DND-41 (cell line): Measurements from ENCODE around the gene QRICH1.

Experiments used
- ATAC-seq: fragments of 200-7000 bp; cut with Tn5 transposase; 3 replicates; pipeline ENCODE4 v1.9.1; 2021; ENCODE audit warnings: low read depth; ENCODE audit not compliant: insufficient read depth
- DNase-seq: peaks from one replicate; pipeline ENCODE4 v3.0.0-alpha.2; 2020
- H2AFZ ChIP-seq: 2 replicates; pipeline ENCODE4 v1.6.0; 2012; ENCODE audit warnings: low read depth, low read length
- H3K27ac ChIP-seq: 2 replicates; pipeline ENCODE4 v1.5.1; 2012; ENCODE audit warnings: low read length, inconsistent platforms
- H3K27me3 ChIP-seq: fragments of 200-600 bp; sonication (generic); 2 replicates; pipeline ENCODE4 v1.6.0; 2012; ENCODE audit warnings: low read length, mild to moderate bottlenecking, inconsistent platforms; ENCODE audit not compliant: insufficient read depth, poor library complexity
- H3K36me3 ChIP-seq: 2 replicates; pipeline ENCODE4 v1.5.1; 2012; ENCODE audit warnings: low read length, inconsistent platforms; ENCODE audit not compliant: insufficient read depth
- H3K4me1 ChIP-seq: 2 replicates; pipeline ENCODE4 v1.5.1; 2012; ENCODE audit warnings: mild to moderate bottlenecking, low read length; ENCODE audit not compliant: insufficient read depth
- H3K4me2 ChIP-seq: 2 replicates; pipeline ENCODE4 v1.6.0; 2012; ENCODE audit warnings: mild to moderate bottlenecking, moderate library complexity, low read length, inconsistent platforms; ENCODE audit not compliant: insufficient read depth
- H3K4me3 ChIP-seq, 2 experiments: fragments of 200-600 bp in 1 of 2; shearing (Covaris generic) in 1 of 2; 2 replicates each; pipeline ENCODE4 v1.5.1; 2012 to 2016; ENCODE audit warnings: inconsistent platforms in 2 of 2, low read length in 2 of 2, mild to moderate bottlenecking in 2 of 2, low read depth in 1 of 2, moderate library complexity in 1 of 2
- H3K79me2 ChIP-seq: 2 replicates; pipeline ENCODE4 v1.6.0; 2012; ENCODE audit warnings: low read length, inconsistent platforms; ENCODE audit not compliant: insufficient read depth
- H3K9ac ChIP-seq: 2 replicates; pipeline ENCODE4 v1.6.0; 2012; ENCODE audit warnings: low read depth, mild to moderate bottlenecking, inconsistent platforms, low read length, moderate library complexity
- H3K9me3 ChIP-seq: 2 replicates; pipeline ENCODE4 v1.5.1; 2012; ENCODE audit warnings: low read length, moderate library complexity, mild to moderate bottlenecking, inconsistent platforms; ENCODE audit not compliant: insufficient read depth, severe bottlenecking
- H4K20me1 ChIP-seq: 2 replicates; pipeline ENCODE4 v1.6.0; 2012; ENCODE audit warnings: low read length; ENCODE audit not compliant: insufficient read depth
- EZH2 ChIP-seq: IDR thresholded peaks from 3 replicates; pipeline ENCODE4 v1.6.1; 2012; ENCODE audit warnings: borderline replicate concordance, low read depth, mild to moderate bottlenecking, moderate library complexity, low read length, inconsistent platforms; ENCODE audit not compliant: severe bottlenecking
- TF ChIP-seq, protein P1 (sequence below): IDR thresholded peaks from 2 replicates; pipeline ENCODE4 v1.5.1; 2012; ENCODE audit warnings: borderline replicate concordance, low read length, moderate library complexity, mild to moderate bottlenecking; ENCODE audit not compliant: poor library complexity, severe bottlenecking; ENCODE audit errors: extremely low read depth

Gene QRICH1

GRCh38 chr3:49100046-49100615, 6.3 kb upstream of the QRICH1 start:
- Histone ChIP-seq H2AFZ (no peak overlapping the region), H3K9me3 (no peaks in the 10 kb centered on the region), H3K4me1 (peaks cover 27% of the 10 kb centered on the region), H3K79me2 (peaks cover 29% of the 10 kb centered on the region), H3K4me2 (no peak overlapping the region), H3K4me3 (no peak overlapping the region), H3K9ac (no peak overlapping the region), H3K36me3 (peaks cover 72% of the 10 kb centered on the region), H3K27me3 (no peaks in the 10 kb centered on the region), H4K20me1 (no peaks in the 10 kb centered on the region), H3K27ac (no peak overlapping the region)
- DNase-seq (no peak), ATAC-seq (no peak)
- TF ChIP-seq, protein P1, sequence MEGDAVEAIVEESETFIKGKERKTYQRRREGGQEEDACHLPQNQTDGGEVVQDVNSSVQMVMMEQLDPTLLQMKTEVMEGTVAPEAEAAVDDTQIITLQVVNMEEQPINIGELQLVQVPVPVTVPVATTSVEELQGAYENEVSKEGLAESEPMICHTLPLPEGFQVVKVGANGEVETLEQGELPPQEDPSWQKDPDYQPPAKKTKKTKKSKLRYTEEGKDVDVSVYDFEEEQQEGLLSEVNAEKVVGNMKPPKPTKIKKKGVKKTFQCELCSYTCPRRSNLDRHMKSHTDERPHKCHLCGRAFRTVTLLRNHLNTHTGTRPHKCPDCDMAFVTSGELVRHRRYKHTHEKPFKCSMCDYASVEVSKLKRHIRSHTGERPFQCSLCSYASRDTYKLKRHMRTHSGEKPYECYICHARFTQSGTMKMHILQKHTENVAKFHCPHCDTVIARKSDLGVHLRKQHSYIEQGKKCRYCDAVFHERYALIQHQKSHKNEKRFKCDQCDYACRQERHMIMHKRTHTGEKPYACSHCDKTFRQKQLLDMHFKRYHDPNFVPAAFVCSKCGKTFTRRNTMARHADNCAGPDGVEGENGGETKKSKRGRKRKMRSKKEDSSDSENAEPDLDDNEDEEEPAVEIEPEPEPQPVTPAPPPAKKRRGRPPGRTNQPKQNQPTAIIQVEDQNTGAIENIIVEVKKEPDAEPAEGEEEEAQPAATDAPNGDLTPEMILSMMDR, result no peak
- TF ChIP-seq EZH2, result no peak

DNA sequence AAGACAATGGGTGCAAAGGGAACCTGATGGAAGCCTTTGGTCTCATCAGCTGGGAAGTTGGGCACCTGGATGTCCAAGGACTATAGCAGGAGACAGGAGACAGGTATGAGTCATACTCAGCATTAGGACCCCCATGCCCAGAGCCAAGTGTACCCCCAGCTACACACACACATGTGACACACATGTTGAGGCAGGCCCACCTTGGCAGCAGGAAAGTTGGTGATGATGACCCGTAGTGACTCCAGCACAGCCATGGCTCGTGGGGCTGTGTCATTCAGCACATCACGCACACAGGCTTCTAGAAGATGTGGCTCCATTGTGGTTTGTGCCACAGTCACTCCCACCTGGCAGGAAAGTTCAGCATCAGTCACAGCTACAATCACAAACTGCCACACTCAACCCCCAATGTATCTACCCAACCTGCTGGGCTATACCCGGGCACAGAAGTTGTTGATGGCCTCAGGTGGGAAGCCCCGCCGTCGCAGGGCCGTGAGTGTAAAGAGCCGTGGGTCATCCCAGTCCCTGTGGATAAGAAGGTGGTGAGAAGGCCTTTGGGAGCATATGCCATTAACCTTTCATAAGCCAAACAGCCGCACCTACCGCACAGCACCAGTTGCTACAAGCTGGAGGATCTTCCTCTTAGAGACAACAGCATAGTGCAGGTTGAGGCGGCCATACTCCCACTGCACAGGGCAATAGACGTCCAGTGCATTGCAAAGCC, 5.2 kb upstream of the QRICH1 start:
- H3K9me3 ChIP-seq, result no peaks in the 10 kb centered on the region
- no peak overlapping the region for H3K27ac ChIP-seq
- DNase-seq (no peak), ATAC-seq (no peak)
- H4K20me1 ChIP-seq, result no peaks in the 10 kb centered on the region
- H2AFZ ChIP-seq, result no peak overlapping the region
- no peak for TF ChIP-seq EZH2
- TF ChIP-seq, protein P1, result no peak
- H3K27me3 ChIP-seq, result no peaks in the 10 kb centered on the region
- peaks cover 31% of the 10 kb centered on the region for H3K4me1 ChIP-seq
- H3K4me2 ChIP-seq, result no peak overlapping the region
- no peak overlapping the region for H3K4me3 ChIP-seq
- H3K36me3 ChIP-seq, result peaks cover 72% of the 10 kb centered on the region
- peaks cover 21% of the 10 kb centered on the region for H3K79me2 ChIP-seq
- H3K9ac ChIP-seq, result no peak overlapping the region

GRCh38 chr3:49098429-49098828, 4.6 kb upstream of the QRICH1 start:
- no peak overlapping the region for H3K27ac ChIP-seq
- TF ChIP-seq, protein P1, result no peak
- no peak for TF ChIP-seq EZH2
- H3K36me3 ChIP-seq, result peaks cover 69% of the 10 kb centered on the region
- no peaks in the 10 kb centered on the region for H3K9me3 ChIP-seq
- no peaks in the 10 kb centered on the region for H4K20me1 ChIP-seq
- H3K4me3 ChIP-seq, result no peak overlapping the region
- no peak overlapping the region for H3K9ac ChIP-seq
- ATAC-seq, result no peak
- H3K79me2 ChIP-seq, result peaks cover 15% of the 10 kb centered on the region
- H3K4me1 ChIP-seq, result peaks cover 24% of the 10 kb centered on the region
- H3K4me2 ChIP-seq, result no peak overlapping the region
- DNase-seq, result no peak
- no peaks in the 10 kb centered on the region for H3K27me3 ChIP-seq
- no peak overlapping the region for H2AFZ ChIP-seq
